Ishikawa (cell line): Measurements from ENCODE around the gene GPBP1L1.

Experiments
- EGR1 ChIP-seq: IDR thresholded peaks from 2 replicates; pipeline ENCODE4 v1.6.1; 2012
- MAX ChIP-seq: IDR thresholded peaks from 2 replicates; pipeline ENCODE4 v1.6.1; 2012
- RAD21 ChIP-seq: IDR thresholded peaks from 2 replicates; pipeline ENCODE4 v1.6.1; 2012; ENCODE audit warnings: low read depth
- TEAD4 ChIP-seq: IDR thresholded peaks from 2 replicates; pipeline ENCODE4 v1.6.1; 2012

- TF ChIP-seq EGR1 (no peak), RAD21 (no peak), MAX (no peak), TEAD4 (no peak)
Measured at GRCh38 chr1:45647248-45648021, 38.9 kb downstream of the GPBP1L1 start.
